GM21360 (cell line): ENCODE data around the gene TOLLIP.
"Not testable (repeated sequence)": the region's sequence is repeated elsewhere in the genome, so short reads cannot be mapped to it uniquely, and the experiment has no call there.

Experiments used
- ATAC-seq: cut with Tn5 transposase; IDR thresholded peaks from one replicate; pipeline ENCODE4 v1.9.1; 2021; ENCODE audit warnings: mild to moderate bottlenecking, moderate library complexity; ENCODE audit not compliant: unreplicated experiment

TOLLIP gene

GRCh38 chr11:1252371-1253102 is 56.9 kb downstream of the TOLLIP start:
- ATAC-seq, result no peak

- ATAC-seq, result no peak
Measured at GRCh38 chr11:1251236-1251770, 58.1 kb downstream of the TOLLIP start.

- not testable (repeated sequence) for ATAC-seq
Measured at GRCh38 chr11:1250411-1250810, 59.0 kb downstream of the TOLLIP start.

- not testable (repeated sequence) for ATAC-seq
Measured at GRCh38 chr11:1248951-1249350, 60.5 kb downstream of the TOLLIP start.

- ATAC-seq, result not testable (repeated sequence)
Measured at GRCh38 chr11:1247026-1247425, 62.4 kb downstream of the TOLLIP start.

- ATAC-seq, result not testable (repeated sequence)
Measured at GRCh38 chr11:1246301-1246700, 63.1 kb downstream of the TOLLIP start.

- ATAC-seq, result not testable (repeated sequence)
Measured at GRCh38 chr11:1245717-1246116, 63.7 kb downstream of the TOLLIP start.

GRCh38 chr11:1244557-1244956 is 64.9 kb downstream of the TOLLIP start:
- not testable (repeated sequence) for ATAC-seq

GRCh38 chr11:1243521-1243920 is 65.9 kb downstream of the TOLLIP start:
- not testable (repeated sequence) for ATAC-seq

GRCh38 chr11:1242751-1243150 is 66.7 kb downstream of the TOLLIP start:
- not testable (repeated sequence) for ATAC-seq

- ATAC-seq, result no peak
Measured at GRCh38 chr11:1242289-1242688, 67.1 kb downstream of the TOLLIP start.

- ATAC-seq, result no peak
Measured at GRCh38 chr11:1241706-1242105, 67.7 kb downstream of the TOLLIP start.

- no peak for ATAC-seq
Measured at GRCh38 chr11:1240771-1241170, 68.7 kb downstream of the TOLLIP start.

- ATAC-seq, result no peak
Measured at GRCh38 chr11:1239596-1240205, 69.7 kb downstream of the TOLLIP start.

GRCh38 chr11:1238767-1239595 is 70.5 kb downstream of the TOLLIP start:
- ATAC-seq, result no peak

- ATAC-seq, result no peak
Measured at GRCh38 chr11:1237851-1238250, 71.6 kb downstream of the TOLLIP start.

GRCh38 chr11:1237128-1237580 is 72.3 kb downstream of the TOLLIP start:
- no peak for ATAC-seq

- ATAC-seq, result no peak
Measured at GRCh38 chr11:1236316-1237127, 72.9 kb downstream of the TOLLIP start.

GRCh38 chr11:1235901-1236315 is 73.5 kb downstream of the TOLLIP start:
- ATAC-seq, result no peak

GRCh38 chr11:1235306-1235900 is 74.0 kb downstream of the TOLLIP start:
- ATAC-seq, result no peak
